IMR-90 (cell line): Measurements from ENCODE around the gene UTP4. TPM values are rescaled to one million over a fixed set of nuclear protein-coding genes. Genes with fewer than 3 reads are reported as not detected.

Source experiments
- ATAC-seq: fragments of 200-7000 bp; cut with Tn5 transposase; 2 replicates; pipeline ENCODE4 v1.9.1; 2020; ENCODE audit warnings: low read depth, mild to moderate bottlenecking, moderate library complexity
- BruUV-seq: library from RNA; stranded (reverse); fragments of 400-500 nt; replicated peaks from 2 replicates; lab custom pipeline; 2021; lab: Mats Ljungman, UMichigan
- CTCF ChIA-PET: fragments of 300-600 bp; formaldehyde crosslinking; extraction: SDS; loops from one replicate; lab custom pipeline; 2021; ENCODE audit warnings: antibody characterized with exemption; lab: Yijun Ruan, JAX
- POLR2A ChIA-PET: fragments of 300-600 bp; sonication (Branson Sonifier 250); formaldehyde crosslinking; loops from one replicate; lab custom pipeline; 2022; ENCODE audit warnings: antibody characterized with exemption; ENCODE audit not compliant: unreplicated experiment; lab: Charles Lee
- DNase-seq: peaks from one replicate; pipeline ENCODE4 v3.0.0; 2013
- H2AFZ ChIP-seq: replicated peaks from 2 replicates; pipeline ENCODE3; 2013; ENCODE audit warnings: low read length, mild to moderate bottlenecking; ENCODE audit not compliant: poor library complexity
- H2AK5ac ChIP-seq: 2 replicates; pipeline ENCODE4 v1.6.1; 2013; ENCODE audit warnings: low read depth, low read length, inconsistent platforms
- H2AK9ac ChIP-seq: replicated peaks from 2 replicates; pipeline ENCODE3; 2013; ENCODE audit warnings: mild to moderate bottlenecking, low read depth, low read length, moderate library complexity; ENCODE audit not compliant: poor library complexity
- H2BK120ac ChIP-seq: 2 replicates; pipeline ENCODE4 v1.6.1; 2013; ENCODE audit warnings: low read depth, low read length, inconsistent platforms
- H2BK15ac ChIP-seq: 3 replicates; pipeline ENCODE4 v1.6.1; 2013; ENCODE audit warnings: low read depth, low read length, inconsistent platforms
- H2BK20ac ChIP-seq: 2 replicates; pipeline ENCODE4 v1.6.1; 2013; ENCODE audit warnings: low read depth, mild to moderate bottlenecking, inconsistent platforms, low read length, moderate library complexity
- H2BK5ac ChIP-seq: 2 replicates; pipeline ENCODE4 v1.6.1; 2013; ENCODE audit warnings: mild to moderate bottlenecking, low read depth, low read length, inconsistent platforms; ENCODE audit not compliant: poor library complexity, severe bottlenecking
- H3K14ac ChIP-seq: replicated peaks from 2 replicates; pipeline ENCODE4 v1.6.1; 2013; ENCODE audit warnings: low read depth, low read length, inconsistent platforms
- H3K18ac ChIP-seq: 2 replicates; pipeline ENCODE4 v1.6.1; 2013; ENCODE audit warnings: low read depth, low read length, control low read depth
- H3K23ac ChIP-seq: 2 replicates; pipeline ENCODE4 v1.6.1; 2013; ENCODE audit warnings: low read depth, low read length, inconsistent platforms
- H3K27ac ChIP-seq: 2 replicates; pipeline ENCODE4 v1.5.1; 2013; ENCODE audit warnings: mild to moderate bottlenecking, control low read depth, low read length; ENCODE audit not compliant: insufficient read depth
- H3K27me3 ChIP-seq: 2 replicates; pipeline ENCODE4 v1.6.1; 2013; ENCODE audit warnings: low read length; ENCODE audit not compliant: control insufficient read depth, insufficient read depth
- H3K36me3 ChIP-seq: 2 replicates; pipeline ENCODE4 v1.6.1; 2013; ENCODE audit warnings: low read length, mixed read lengths; ENCODE audit not compliant: control insufficient read depth, insufficient read depth
- H3K4ac ChIP-seq: 2 replicates; pipeline ENCODE4 v1.6.1; 2013; ENCODE audit warnings: low read depth, low read length, inconsistent platforms
- H3K4me1 ChIP-seq: 2 replicates; pipeline ENCODE4 v1.6.1; 2013; ENCODE audit warnings: low read length, mixed read lengths; ENCODE audit not compliant: control insufficient read depth, insufficient read depth
- H3K4me2 ChIP-seq: 2 replicates; pipeline ENCODE4 v1.6.1; 2013; ENCODE audit warnings: low read depth, mild to moderate bottlenecking, control low read depth, low read length, moderate library complexity
- H3K4me3 ChIP-seq: 2 replicates; pipeline ENCODE4 v1.5.1; 2013; ENCODE audit warnings: low read depth, mild to moderate bottlenecking, control low read depth, low read length, moderate library complexity; ENCODE audit not compliant: insufficient read depth
- H3K56ac ChIP-seq: 2 replicates; pipeline ENCODE4 v1.6.1; 2013; ENCODE audit warnings: low read length, inconsistent platforms; ENCODE audit not compliant: insufficient read depth; ENCODE audit errors: extremely low read depth
- H3K79me1 ChIP-seq, 2 experiments: 2 replicates each; pipeline ENCODE4 v1.6.1; 2013; ENCODE audit warnings: low read length in 2 of 2, inconsistent platforms in 1 of 2, low read depth in 1 of 2
- H3K9ac ChIP-seq: 2 replicates; pipeline ENCODE4 v1.6.1; 2013; ENCODE audit warnings: low read depth, low read length, control low read depth
- H3K9me1 ChIP-seq: 2 replicates; pipeline ENCODE4 v1.6.1; 2013; ENCODE audit warnings: low read length, inconsistent platforms; ENCODE audit not compliant: insufficient read depth
- H3K9me3 ChIP-seq: 2 replicates; pipeline ENCODE4 v1.6.1; 2013; ENCODE audit warnings: low read length; ENCODE audit not compliant: control insufficient read depth, insufficient read depth
- H4K20me1 ChIP-seq: 2 replicates; pipeline ENCODE4 v1.6.1; 2013; ENCODE audit warnings: low read length, inconsistent platforms; ENCODE audit not compliant: insufficient read depth
- H4K5ac ChIP-seq: 2 replicates; pipeline ENCODE4 v1.6.1; 2013; ENCODE audit warnings: mild to moderate bottlenecking, low read depth, low read length, control low read depth
- H4K8ac ChIP-seq, 2 experiments: 2 replicates each; pipeline ENCODE4 v1.6.1; 2013; ENCODE audit warnings: low read depth in 2 of 2, low read length in 2 of 2, control low read depth in 1 of 2, inconsistent platforms in 1 of 2
- H4K91ac ChIP-seq: 2 replicates; pipeline ENCODE4 v1.6.1; 2013; ENCODE audit warnings: low read depth, low read length, inconsistent platforms; ENCODE audit not compliant: insufficient read depth
- BHLHE40 ChIP-seq: fragments of 150-350 bp; IDR thresholded peaks from 2 replicates; pipeline ENCODE4 v1.6.1; 2016; ENCODE audit warnings: mild to moderate bottlenecking, low read depth, low read length
- CEBPB ChIP-seq: IDR thresholded peaks from 2 replicates; pipeline ENCODE4 v1.6.1; 2012; ENCODE audit warnings: low read depth, low read length, improper control_type of control experiment
- CHD1 ChIP-seq: IDR thresholded peaks from 2 replicates; pipeline ENCODE4 v1.6.1; 2012; ENCODE audit warnings: low read depth, low read length, improper control_type of control experiment
- CTCF ChIP-seq: conservative IDR thresholded peaks from 2 replicates; pipeline ENCODE4 v1.5.1; 2012; ENCODE audit warnings: mild to moderate bottlenecking, low read depth, low read length, improper control_type of control experiment
- ELK1 ChIP-seq: fragments of 150-350 bp; IDR thresholded peaks from 2 replicates; pipeline ENCODE4 v1.6.1; 2016; ENCODE audit warnings: low read depth, mild to moderate bottlenecking, low read length, moderate library complexity, borderline replicate concordance
- FOS ChIP-seq: fragments of 150-350 bp; IDR thresholded peaks from 2 replicates; pipeline ENCODE4 v1.6.1; 2016; ENCODE audit warnings: low read depth, low read length
- MAFK ChIP-seq: IDR thresholded peaks from 2 replicates; pipeline ENCODE4 v1.6.1; 2012; ENCODE audit warnings: low read depth, low read length, improper control_type of control experiment
- MAZ ChIP-seq: IDR thresholded peaks from 2 replicates; pipeline ENCODE4 v1.6.1; 2012; ENCODE audit warnings: low read depth, mild to moderate bottlenecking, low read length, improper control_type of control experiment, moderate library complexity, borderline replicate concordance
- MXI1 ChIP-seq: IDR thresholded peaks from 2 replicates; pipeline ENCODE4 v1.6.1; 2012; ENCODE audit warnings: low read depth, mild to moderate bottlenecking, low read length, moderate library complexity, borderline replicate concordance
- NFE2L2 ChIP-seq: fragments of 150-350 bp; IDR thresholded peaks from 2 replicates; pipeline ENCODE4 v1.6.1; 2016; ENCODE audit warnings: low read depth, mild to moderate bottlenecking, low read length
- POLR2A ChIP-seq: IDR thresholded peaks from 2 replicates; pipeline ENCODE4 v1.6.1; 2012; ENCODE audit warnings: mild to moderate bottlenecking, low read depth, low read length
- RAD21 ChIP-seq: IDR thresholded peaks from 2 replicates; pipeline ENCODE4 v1.6.1; 2012; ENCODE audit warnings: low read length, improper control_type of control experiment
- RCOR1 ChIP-seq: IDR thresholded peaks from 2 replicates; pipeline ENCODE4 v1.6.1; 2012; ENCODE audit warnings: mild to moderate bottlenecking, low read length, improper control_type of control experiment; ENCODE audit not compliant: insufficient replicate concordance
- RFX5 ChIP-seq: IDR thresholded peaks from 2 replicates; pipeline ENCODE4 v1.8.0; 2012; ENCODE audit warnings: low read depth, mild to moderate bottlenecking, low read length, moderate library complexity
- USF2 ChIP-seq: fragments of 150-350 bp; IDR thresholded peaks from 2 replicates; pipeline ENCODE4 v1.6.1; 2017; ENCODE audit warnings: mild to moderate bottlenecking, antibody characterized with exemption, low read length, low read depth
- WGBS, 2 experiments: methylation state at CpG; one replicate each; pipeline versions ENCODE4 v1.1.5 to v1.1.7; 2013; ENCODE audit warnings: missing lambda C conversion rate in 2 of 2; ENCODE audit not compliant: insufficient read length in 1 of 2; ENCODE audit errors: extremely low coverage in 2 of 2; 5-methylcytosine and 5-hydroxymethylcytosine counted together
- dilution Hi-C: fragments of 300-500 bp; cut with HindIII; formaldehyde crosslinking; loops from one replicate; pipeline ENCODE4 v1.14.3; 2018; ENCODE audit warnings: low sequenced_read_pairs; ENCODE audit not compliant: unreplicated experiment
- in situ Hi-C: fragments of 300-500 bp; cut with MboI; formaldehyde crosslinking; loops from 3 replicates; pipeline ENCODE4 v1.14.3; 2019; ENCODE audit warnings: low sequenced_read_pairs, inconsistent platforms, mixed read lengths
- intact Hi-C: fragments of 100-400 bp; cut with micrococcal nuclease; formaldehyde crosslinking; loops from 2 replicates; pipeline ENCODE4 v1.10.0; 2022
- polyA plus RNA-seq, 3 experiments: library from polyadenylated mRNA; depleted of rRNA; stranded (reverse); fragments of >200 nt; gene quantifications; 2 replicates each; pipeline ENCODE4 v1.2.3, GENCODE V29; 2012; ENCODE audit warnings: low replicate concordance in 1 of 3
- total RNA-seq: library from RNA; depleted of rRNA; stranded (reverse); fragments of >200 nt; gene quantifications from 2 replicates; pipeline ENCODE4 v1.2.3, GENCODE V29; 2012

The UTP4 gene
- total and polyA plus RNA-seq, 2 of the 4 experiments (the other 2 are of a cell fraction) = 32.1 to 61.8 TPM

DNA sequence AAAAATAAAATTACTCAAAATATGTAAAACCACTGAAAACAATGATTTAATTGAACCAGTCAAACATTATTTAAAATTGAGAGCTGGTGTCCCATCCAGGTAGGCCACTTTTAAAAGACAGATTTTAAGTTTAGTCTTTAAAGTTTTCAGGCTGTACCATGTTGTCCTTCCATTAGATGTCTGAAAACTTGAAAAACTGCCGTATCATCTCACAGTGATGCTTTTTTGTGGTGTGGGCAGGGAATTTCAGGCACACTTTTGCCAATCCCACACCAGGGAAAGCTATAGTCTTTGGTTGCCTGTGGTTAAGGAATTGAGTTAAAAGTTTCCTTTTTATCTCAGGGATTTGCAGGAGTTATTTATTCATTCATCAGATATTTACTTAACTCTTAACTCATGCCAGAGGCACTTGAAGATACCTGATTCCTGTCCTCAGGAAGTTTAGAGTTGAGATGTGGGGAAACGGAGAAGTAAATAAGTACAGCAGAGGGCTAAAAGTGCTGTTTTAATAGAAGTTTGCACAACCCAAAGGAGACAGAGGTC lies 57.7 kb downstream of the UTP4 start:
- Histone ChIP-seq H3K4me1 (peaks cover 24% of the 10 kb centered on the region), H3K79me1 (peaks cover 3 to 55% of the 10 kb centered on the region in 2 experiments), H2AK9ac (no peak overlapping the region), H2BK5ac (peak overlapping the region; percentile 27), H3K18ac (no peak overlapping the region), H4K5ac (no peak overlapping the region), H3K36me3 (0 out of 2 replicates have a peak, but pooled peaks cover 2% of the 10 kb centered on the region), H2BK20ac (no peak overlapping the region), H3K9me1 (peaks cover 16% of the 10 kb centered on the region), H2AK5ac (no peak overlapping the region), H3K4me2 (peak overlapping the region; percentile 30; the same call in 1 of the 2 replicates), H4K20me1 (peaks cover 29% of the 10 kb centered on the region; the same call in 1 of the 2 replicates), H3K9ac (no peak overlapping the region), H3K9me3 (no peaks in the 10 kb centered on the region), H3K56ac (no peak overlapping the region), H4K8ac (no peak overlapping the region), H4K91ac (no peak overlapping the region), H3K27me3 (no peaks in the 10 kb centered on the region), H2BK15ac (no peak overlapping the region), H3K23ac (no peak overlapping the region; the same call in 1 of the 2 replicates), H3K4me3 (no peak overlapping the region), H2BK120ac (no peak overlapping the region), H3K4ac (no peak overlapping the region), H3K14ac (no peak overlapping the region; the same call in 1 of the 2 replicates), H3K27ac (no peak overlapping the region; the same call in 1 of the 2 replicates), H2AFZ (no peak overlapping the region)
- WGBS, 2 experiments = 75% methylated on average over 1 of the region's 2 CpGs; no CpG with 5 or more reads in 1 of the 2 experiments
- TF ChIP-seq MAFK (no peak), RAD21 (no peak), RFX5 (no peak), RCOR1 (no peak), USF2 (no peak), MAZ (no peak), ELK1 (no peak), CEBPB (no peak), MXI1 (no peak), POLR2A (no peak), NFE2L2 (no peak), CHD1 (no peak), FOS (no peak), BHLHE40 (no peak), CTCF (no peak)
- dilution Hi-C loops (no loop called here), in situ Hi-C loops (no loop called here), intact Hi-C loops (no loop called here)
- CTCF ChIA-PET = no interaction called here
- no TSS peak for BruUV-seq
- DNase-seq (no peak), ATAC-seq (no peak)
- POLR2A ChIA-PET = interaction anchor here (0.7 kb wide), 1 partner anchor 86 kb away, joined by 12 read pairs; no protein-coding TSS in a partner anchor
